H1 (cell line): Measurements from ENCODE around the gene LARP1. TPM values are rescaled to one million over a fixed set of nuclear protein-coding genes. Genes with fewer than 3 reads are reported as not detected.

Experiments
- CTCF ChIA-PET: fragments of 300-600 bp; sonication (Branson Sonifier 250); formaldehyde crosslinking; loops from one replicate; lab custom pipeline; 2021; ENCODE audit not compliant: partially characterized antibody; lab: Charles Lee
- POLR2A ChIA-PET: fragments of 300-600 bp; sonication (Branson Sonifier 250); formaldehyde crosslinking; loops from one replicate; lab custom pipeline; 2021; ENCODE audit warnings: inconsistent platforms; ENCODE audit not compliant: partially characterized antibody; lab: Charles Lee
- DNase-seq, 2 experiments: peaks; one replicate each; pipeline versions ENCODE4 v3.0.0 to v3.0.0-alpha.2; 2010 to 2022; ENCODE audit warnings: low spot score in 2 of 2, low read depth in 1 of 2, mixed read lengths in 1 of 2
- FAIRE-seq: peaks from 2 replicates; lab custom pipeline; 2011; peaks lifted over from hg19 to GRCh38; lab: Jason Lieb, UNC
- H2AFZ ChIP-seq: 2 replicates; pipeline ENCODE4 v1.8.1; 2012; ENCODE audit warnings: low read length, inconsistent platforms
- H2AK5ac ChIP-seq: 2 replicates; pipeline ENCODE4 v1.6.1; 2013; ENCODE audit warnings: low read depth, low read length
- H2BK120ac ChIP-seq: replicated peaks from 2 replicates; pipeline ENCODE3; 2013; ENCODE audit warnings: low read depth, low read length, inconsistent platforms
- H2BK12ac ChIP-seq: 2 replicates; pipeline ENCODE4 v1.6.1; 2013; ENCODE audit warnings: low read depth, low read length
- H2BK15ac ChIP-seq: 2 replicates; pipeline ENCODE4 v1.6.1; 2013; ENCODE audit warnings: low read length
- H2BK20ac ChIP-seq: 2 replicates; pipeline ENCODE4 v1.6.1; 2013; ENCODE audit warnings: low read length
- H2BK5ac ChIP-seq: 2 replicates; pipeline ENCODE4 v1.6.1; 2013; ENCODE audit warnings: low read depth, low read length
- H3K14ac ChIP-seq: 2 replicates; pipeline ENCODE4 v1.6.1; 2013; ENCODE audit warnings: inconsistent platforms; ENCODE audit not compliant: insufficient read length
- H3K18ac ChIP-seq: 2 replicates; pipeline ENCODE4 v1.6.1; 2013; ENCODE audit warnings: low read length; ENCODE audit errors: extremely low read depth
- H3K23ac ChIP-seq: 2 replicates; pipeline ENCODE4 v1.6.1; 2013; ENCODE audit warnings: inconsistent platforms; ENCODE audit not compliant: insufficient read length
- H3K23me2 ChIP-seq: 2 replicates; pipeline ENCODE4 v1.6.1; 2013; ENCODE audit warnings: low read depth, low read length
- H3K27ac ChIP-seq: 2 replicates; pipeline ENCODE4 v1.6.1; 2011; ENCODE audit warnings: low read depth, low read length, inconsistent platforms
- H3K27me3 ChIP-seq, 4 experiments: replicated peaks in 1 of 4; 1 replicate in 1 of 4; 2 replicates in 3 of 4; pipeline versions ENCODE4 v1.6.1 to v1.8.1; 2011 to 2013; ENCODE audit warnings: low read length in 3 of 4, mild to moderate bottlenecking in 3 of 4, inconsistent platforms in 2 of 4, mixed read lengths in 2 of 4, moderate library complexity in 1 of 4; ENCODE audit not compliant: control insufficient read depth in 3 of 4, insufficient read depth in 3 of 4; ENCODE audit errors: extremely low read depth in 1 of 4
- H3K36me3 ChIP-seq, 4 experiments: 2 replicates each; pipeline versions ENCODE4 v1.6.1 to v1.8.1; 2011 to 2013; ENCODE audit warnings: mild to moderate bottlenecking in 4 of 4, low read length in 3 of 4, moderate library complexity in 2 of 4, control low read depth in 1 of 4, inconsistent platforms in 1 of 4; ENCODE audit not compliant: insufficient read depth in 4 of 4, control insufficient read depth in 2 of 4
- H3K4ac ChIP-seq: replicated peaks from 2 replicates; pipeline ENCODE3; 2013; ENCODE audit warnings: low read length, low read depth, mixed read lengths, inconsistent platforms; ENCODE audit not compliant: insufficient read length
- H3K4me1 ChIP-seq, 4 experiments: replicated peaks in 1 of 4; 1 replicate in 1 of 4; 2 replicates in 3 of 4; pipeline versions ENCODE4 v1.6.1 to v1.8.1; 2011 to 2013; ENCODE audit warnings: low read length in 3 of 4, inconsistent platforms in 2 of 4, mixed read lengths in 1 of 4; ENCODE audit not compliant: insufficient read depth in 4 of 4, control insufficient read depth in 3 of 4
- H3K4me2 ChIP-seq, 2 experiments: 2 replicates each; pipeline versions ENCODE4 v1.6.1 to v1.8.1; 2011 to 2013; ENCODE audit warnings: low read depth in 2 of 2, low read length in 2 of 2, control low read depth in 1 of 2, inconsistent platforms in 1 of 2, mild to moderate bottlenecking in 1 of 2; ENCODE audit not compliant: insufficient read depth in 1 of 2
- H3K4me3 ChIP-seq, 4 experiments: fragments of 200-600, 300-600 bp in 1 of 4; sonication (generic), shearing (Covaris generic), sonication (Bioruptor Twin) in 1 of 4; 2 replicates each; pipeline versions ENCODE4 v1.5.1 to v1.8.1; 2011 to 2016; ENCODE audit warnings: low read length in 4 of 4, low read depth in 3 of 4, control low read depth in 2 of 4, inconsistent platforms in 2 of 4, mild to moderate bottlenecking in 2 of 4, mixed read lengths in 1 of 4, moderate library complexity in 1 of 4; ENCODE audit not compliant: insufficient read depth in 2 of 4; ENCODE audit errors: extremely low read depth in 1 of 4
- H3K56ac ChIP-seq: replicated peaks from 2 replicates; pipeline ENCODE3; 2013; ENCODE audit warnings: low read depth, mild to moderate bottlenecking, mixed read lengths, low read length, inconsistent platforms; ENCODE audit not compliant: insufficient read length
- H3K79me1 ChIP-seq: 2 replicates; pipeline ENCODE4 v1.6.1; 2013; ENCODE audit warnings: low read depth, low read length, control low read depth
- H3K79me2 ChIP-seq, 2 experiments: 2 replicates each; pipeline versions ENCODE4 v1.6.1 to v1.8.1; 2012 to 2013; ENCODE audit warnings: low read length in 2 of 2, mild to moderate bottlenecking in 2 of 2, inconsistent platforms in 1 of 2; ENCODE audit not compliant: insufficient read depth in 2 of 2, control insufficient read depth in 1 of 2
- H3K9ac ChIP-seq, 4 experiments: replicated peaks in 1 of 4; 1 replicate in 1 of 4; 2 replicates in 3 of 4; pipeline versions ENCODE4 v1.6.1 to v1.8.1; 2011 to 2013; ENCODE audit warnings: low read depth in 3 of 4, low read length in 3 of 4, control low read depth in 2 of 4, mild to moderate bottlenecking in 2 of 4, moderate library complexity in 2 of 4, inconsistent platforms in 1 of 4; ENCODE audit errors: extremely low read depth in 1 of 4
- H3K9me3 ChIP-seq, 2 experiments: 2 replicates each; pipeline versions ENCODE4 v1.6.1 to v1.8.1; 2012 to 2013; ENCODE audit warnings: mild to moderate bottlenecking in 2 of 2, moderate library complexity in 2 of 2, control low read depth in 1 of 2, inconsistent platforms in 1 of 2, low read depth in 1 of 2, low read length in 1 of 2, mixed read lengths in 1 of 2; ENCODE audit not compliant: insufficient read depth in 2 of 2
- H4K20me1 ChIP-seq, 2 experiments: replicated peaks in 1 of 2; 2 replicates each; pipeline versions ENCODE3 to v1.8.1; 2011 to 2013; ENCODE audit warnings: inconsistent platforms in 2 of 2, low read length in 2 of 2, mild to moderate bottlenecking in 1 of 2; ENCODE audit not compliant: insufficient read depth in 2 of 2, control insufficient read depth in 1 of 2
- H4K5ac ChIP-seq: 2 replicates; pipeline ENCODE4 v1.6.1; 2013; ENCODE audit warnings: low read length, low read depth, mixed read lengths, inconsistent platforms; ENCODE audit not compliant: insufficient read length
- H4K8ac ChIP-seq: 2 replicates; pipeline ENCODE4 v1.8.0; 2013; ENCODE audit warnings: mild to moderate bottlenecking, moderate library complexity, low read length, inconsistent platforms; ENCODE audit not compliant: insufficient read depth; ENCODE audit errors: extremely low read depth
- H4K91ac ChIP-seq: replicated peaks from 2 replicates; pipeline ENCODE3; 2013; ENCODE audit warnings: low read length, mixed read lengths, inconsistent platforms; ENCODE audit not compliant: insufficient read length
- POLR2A ChIP-seq, 2 experiments: IDR thresholded peaks; 1 replicate in 1 of 2; 2 replicates in 1 of 2; pipeline ENCODE4 v1.6.1; 2011; ENCODE audit warnings: low read depth in 2 of 2, low read length in 2 of 2, mild to moderate bottlenecking in 2 of 2; ENCODE audit errors: control extremely low read depth in 1 of 2
- SIX5 ChIP-seq: IDR thresholded peaks from 2 replicates; pipeline ENCODE4 v1.6.1; 2011; ENCODE audit warnings: mild to moderate bottlenecking, low read depth, low read length
- WGBS, 2 experiments: shearing (Covaris generic) in 1 of 2; methylation state at CpG; one replicate each; pipeline versions ENCODE4 v1.1.6 to v1.1.7; 2013 to 2015; ENCODE audit warnings: low lambda C conversion rate in 2 of 2, mixed read lengths in 2 of 2, inconsistent platforms in 1 of 2, low coverage in 1 of 2, missing lambda C conversion rate in 1 of 2; ENCODE audit not compliant: insufficient replicate concordance in 2 of 2, insufficient coverage in 1 of 2, insufficient read length in 1 of 2; ENCODE audit errors: extremely low coverage in 1 of 2, missing lambda C conversion rate in 1 of 2; 5-methylcytosine and 5-hydroxymethylcytosine counted together
- polyA plus RNA-seq, 7 experiments: library from polyadenylated mRNA; depleted of rRNA in 3 of 7; stranded (reverse) in 5 of 7; unstranded in 2 of 7; fragments of >200 nt in 5 of 7; fragments of 200-250 nt in 2 of 7; gene quantifications; 1 replicate in 5 of 7; 2 replicates in 1 of 7; 4 replicates in 1 of 7; pipeline versions ENCODE4 v1.2.1 to v1.2.3, GENCODE V29; 2011 to 2013; ENCODE audit warnings: missing spikeins in 2 of 7, mixed read lengths in 2 of 7
- total RNA-seq: library from RNA; stranded (reverse); fragmentation: NEBNext Ultra II Directional; extraction: Animal tissue kit (Norgen Biotek cat#: 25700); gene quantifications from 2 replicates; pipeline ENCODE4 v1.2.1, GENCODE V29; 2021

Gene LARP1
- total and polyA plus RNA-seq, 2 of the 8 experiments (the other 6 are each of a cell fraction or from before 2014, with no cell fraction given): 106 to 422 TPM

GRCh38 chr5:154770111-154770510 lies 14.9 kb downstream of the LARP1 start:
- peak overlapping the region in 1 of 2 experiments; percentile 51; a peak in 1 of 4 replicates for H3K4me2 ChIP-seq
- H2BK15ac ChIP-seq: no peak overlapping the region
- 0 out of 7 replicates have a peak overlapping the region, but pooled peaks of 1 of the 4 experiments have one; percentile 24 for H3K9ac ChIP-seq
- peaks cover 69 to 80% of the 10 kb centered on the region in 2 experiments for H4K20me1 ChIP-seq
- H2AK5ac ChIP-seq: no peak overlapping the region
- peaks cover 10 to 58% (median 48%) of the 10 kb centered on the region in 4 experiments for H3K4me1 ChIP-seq
- TF ChIP-seq SIX5 (no peak), POLR2A (IDR thresholded peaks at IDR 0.05; ENCODE audit: control extremely low read depth in 1 of 2, low read depth in 2 of 2, low read length in 2 of 2) (0 out of 3 replicates have a peak, but pooled peaks of 1 of the 2 experiments have one; percentile 22)
- no peak overlapping the region for H3K14ac ChIP-seq
- H3K4ac ChIP-seq: no peak overlapping the region
- H3K27ac ChIP-seq: no peak overlapping the region
- peaks cover 80 to 99% of the 10 kb centered on the region in 2 experiments for H3K79me2 ChIP-seq
- peaks cover 2% of the 10 kb centered on the region; the same call in 1 of the 2 replicates for H3K23me2 ChIP-seq
- no peak overlapping the region for H2BK20ac ChIP-seq
- H4K8ac ChIP-seq: no peak overlapping the region; the same call in 1 of the 2 replicates
- no peak overlapping the region for H2BK120ac ChIP-seq
- H2AFZ ChIP-seq: no peak overlapping the region
- no peak overlapping the region for H3K18ac ChIP-seq
- no peaks in the 10 kb centered on the region for H3K36me3 ChIP-seq
- H3K27me3 ChIP-seq: no peaks in the 10 kb centered on the region
- CTCF ChIA-PET: interaction anchor here (0.8 to 3.3 kb wide), 7 partner anchors 8 to 117 kb away, joined by 3 to 10 read pairs (median 5); no protein-coding TSS in a partner anchor
- H3K4me3 ChIP-seq: no peak overlapping the region
- FAIRE-seq (no peak), DNase-seq (no peak)
- no peak overlapping the region for H3K23ac ChIP-seq
- peaks cover 26% of the 10 kb centered on the region for H3K79me1 ChIP-seq
- 49% methylated on average over 2 of the region's 2 CpGs; no CpG with 5 or more reads in 1 of the 2 experiments for WGBS, 2 experiments
- no peak overlapping the region for H4K5ac ChIP-seq
- no peak overlapping the region for H3K56ac ChIP-seq
- H2BK12ac ChIP-seq: no peak overlapping the region
- POLR2A ChIA-PET: interaction anchor here (1.3 to 15.0 kb wide), 4 partner anchors 10 to 17 kb away, joined by 4 to 307 read pairs (median 38); no protein-coding TSS in a partner anchor
- H3K9me3 ChIP-seq: no peaks in the 10 kb centered on the region
- H4K91ac ChIP-seq: no peak overlapping the region
- no peak overlapping the region for H2BK5ac ChIP-seq
